GM21447 (cell line): ENCODE measurements around the gene KAZN.

ENCODE experiments used
- ATAC-seq: cut with Tn5 transposase; IDR thresholded peaks from one replicate; pipeline ENCODE4 v1.9.1; 2021; ENCODE audit not compliant: unreplicated experiment

KAZN gene

DNA sequence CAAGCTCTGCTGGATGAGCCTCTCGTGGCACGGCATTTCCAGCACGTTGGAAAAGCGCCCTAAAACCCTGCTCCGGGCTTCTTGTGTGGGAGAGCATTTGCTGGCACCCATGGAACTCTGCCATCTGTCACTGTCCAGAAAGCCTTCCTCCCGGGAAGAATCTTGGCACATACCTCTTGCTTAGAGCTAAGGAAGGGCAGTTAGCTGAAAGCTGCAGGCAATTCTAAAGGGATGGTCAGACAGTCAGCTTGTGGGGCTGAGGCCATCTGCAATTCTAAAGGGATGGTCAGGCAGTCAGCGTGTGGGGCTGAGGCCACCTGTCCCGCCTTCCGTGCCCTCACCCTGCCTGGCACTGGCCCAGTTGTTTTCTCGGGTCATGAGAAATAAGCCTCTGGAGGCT is 416.0 kb downstream of the KAZN start:
- no peak for ATAC-seq

DNA sequence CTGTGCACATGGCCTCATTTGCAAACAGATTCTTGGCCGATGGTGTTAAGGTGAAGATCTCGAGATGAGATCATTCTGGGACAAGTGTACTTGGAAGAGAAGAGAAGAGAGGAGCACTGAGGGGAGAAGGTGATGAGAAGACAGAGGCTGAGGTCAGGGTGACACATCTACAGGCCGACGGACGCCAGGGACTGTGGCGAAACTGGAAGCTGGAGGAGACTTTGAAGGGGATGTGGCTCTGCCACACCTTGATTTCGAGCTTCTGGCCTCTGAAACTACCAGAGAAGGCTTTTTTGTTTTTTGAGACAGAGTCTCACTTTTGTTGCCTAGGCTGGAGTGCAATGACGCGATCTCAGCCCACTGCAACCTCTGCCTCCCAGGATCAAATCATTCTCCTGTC is 417.5 kb downstream of the KAZN start:
- ATAC-seq, result no peak

DNA sequence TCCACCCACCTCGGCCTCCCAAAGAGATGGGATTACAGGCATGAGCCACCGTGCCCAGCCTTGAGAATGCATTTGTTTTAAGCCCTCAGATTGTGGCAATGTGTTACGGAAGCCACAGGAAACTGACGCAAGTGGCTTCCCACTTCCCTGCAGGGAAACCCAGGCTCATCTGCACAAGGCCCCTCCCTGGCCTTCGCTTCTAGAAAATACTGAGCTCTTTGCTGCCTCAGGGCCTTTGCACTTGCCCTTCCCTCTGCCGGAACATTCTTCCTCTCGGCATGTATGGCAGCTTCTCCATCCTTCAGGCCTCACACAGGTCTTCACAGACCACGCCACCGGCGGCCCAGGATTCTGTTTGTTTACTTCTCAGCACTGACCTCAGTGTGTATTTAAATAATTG is 418.0 kb downstream of the KAZN start:
- no peak for ATAC-seq

DNA sequence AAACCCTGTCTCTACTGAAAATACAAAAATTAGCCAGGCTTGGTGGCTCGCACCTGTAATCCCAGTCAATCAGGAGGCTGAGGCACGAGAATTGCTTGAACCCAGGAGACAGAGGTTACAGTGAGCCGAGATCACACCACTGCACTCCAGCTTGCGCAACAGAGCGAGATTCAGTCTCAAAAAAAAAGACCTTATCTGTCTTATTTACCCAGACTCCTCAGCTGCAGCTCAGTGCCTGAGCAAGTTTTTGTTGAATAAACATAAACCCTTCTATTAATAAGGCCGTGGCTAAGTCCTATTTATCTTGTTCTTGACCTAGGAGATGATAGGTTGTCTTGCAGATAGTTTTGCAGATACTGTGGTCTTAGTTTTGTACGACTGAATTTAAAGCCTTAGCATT is 418.6 kb downstream of the KAZN start:
- ATAC-seq, result no peak

DNA sequence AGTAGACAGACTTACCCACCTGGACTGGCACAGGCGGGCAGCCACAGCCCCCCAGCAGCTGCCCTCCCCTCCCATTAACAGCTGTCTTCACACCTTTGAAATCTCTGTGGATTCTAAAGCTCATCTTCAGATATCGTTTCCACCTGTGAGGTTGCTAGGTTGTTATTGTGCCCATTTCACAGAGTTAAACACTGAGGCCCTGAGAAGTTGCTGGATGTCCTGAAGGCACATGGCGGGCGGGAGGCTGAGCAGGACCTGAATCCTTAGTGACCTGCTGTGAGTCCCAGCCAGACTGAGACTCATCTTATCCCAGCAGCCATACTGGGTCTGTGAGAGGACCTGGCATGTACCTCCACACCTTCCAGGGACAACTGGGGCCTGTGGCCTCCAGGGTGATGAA is 420.3 kb downstream of the KAZN start:
- no peak for ATAC-seq

DNA sequence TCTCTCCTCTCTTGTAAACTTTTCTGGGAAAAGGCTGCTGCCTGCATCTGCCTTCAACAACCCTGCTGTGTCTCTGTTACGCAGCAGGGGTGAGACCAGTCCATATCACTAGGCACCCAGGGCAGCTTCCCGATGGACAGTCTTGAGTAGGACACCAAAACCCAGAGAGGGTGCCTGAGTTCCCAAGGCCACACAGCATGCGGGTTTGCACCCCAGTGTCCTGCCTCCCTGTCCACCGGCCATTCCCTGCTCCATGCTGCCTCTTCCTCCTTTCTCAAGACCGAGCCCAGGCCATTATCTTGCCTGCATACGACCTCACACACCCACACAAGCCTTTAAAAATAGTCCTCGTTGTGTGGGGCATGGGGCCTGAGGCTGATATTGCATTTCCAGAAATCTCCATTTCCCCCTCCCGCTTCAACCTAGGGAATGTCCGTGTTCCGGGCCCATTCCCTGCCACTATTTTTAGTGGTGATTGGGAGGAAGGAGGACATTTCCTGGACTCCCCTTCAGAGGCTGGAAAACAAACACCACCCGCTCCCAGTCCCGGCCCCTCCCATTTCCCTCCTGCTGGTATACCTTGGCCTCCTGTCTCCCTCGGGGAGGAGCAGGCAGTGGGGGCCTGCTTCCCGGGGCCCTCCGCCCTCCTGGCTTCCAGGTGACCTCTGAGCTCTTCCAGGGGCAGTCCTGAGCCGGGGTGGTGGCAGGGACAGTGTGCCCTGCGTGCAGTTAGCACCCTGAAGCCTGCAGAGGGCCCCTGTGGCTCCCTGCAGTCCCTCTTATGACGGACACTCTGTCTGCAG is 422.7 kb downstream of the KAZN start:
- no peak for ATAC-seq

DNA sequence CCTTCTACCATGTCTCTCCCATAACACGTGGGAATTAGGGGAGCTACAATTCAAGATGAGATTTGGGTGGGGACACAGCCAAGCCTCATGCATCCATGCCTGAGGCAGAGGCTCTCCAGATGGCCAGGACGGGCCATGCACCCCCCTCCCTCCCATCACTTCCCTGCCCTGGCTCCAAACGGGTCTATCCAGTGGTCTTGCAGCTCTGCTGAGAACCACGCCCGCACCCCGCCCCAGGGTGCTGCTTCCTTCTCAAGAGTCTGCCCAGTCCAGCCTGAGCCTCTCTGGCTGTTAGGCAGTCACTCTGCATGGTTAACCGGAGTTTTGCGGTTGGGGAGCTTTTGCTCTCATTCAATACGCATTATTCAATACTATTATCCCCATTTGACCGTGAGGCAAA is 423.6 kb downstream of the KAZN start:
- no peak for ATAC-seq

DNA sequence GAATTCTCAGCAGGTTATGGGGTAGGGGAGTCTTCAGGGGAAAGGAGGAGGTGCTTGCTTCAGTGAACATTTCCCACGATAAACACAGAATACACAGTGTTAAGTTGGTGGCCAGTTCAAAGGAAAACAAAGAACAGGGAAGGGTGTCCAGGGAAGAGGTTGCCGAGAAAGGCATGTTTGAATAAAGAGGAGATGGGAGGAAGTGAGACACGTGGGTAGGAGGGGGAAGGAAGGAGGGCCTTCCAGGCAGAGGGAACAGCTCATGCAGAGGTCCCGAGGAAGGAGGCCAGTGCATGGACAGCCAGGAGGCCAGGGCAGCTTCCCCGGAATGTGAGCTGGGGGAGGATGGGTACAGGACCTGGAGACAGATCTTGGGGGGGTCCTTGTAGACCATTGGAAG is 424.7 kb downstream of the KAZN start:
- no peak for ATAC-seq

DNA sequence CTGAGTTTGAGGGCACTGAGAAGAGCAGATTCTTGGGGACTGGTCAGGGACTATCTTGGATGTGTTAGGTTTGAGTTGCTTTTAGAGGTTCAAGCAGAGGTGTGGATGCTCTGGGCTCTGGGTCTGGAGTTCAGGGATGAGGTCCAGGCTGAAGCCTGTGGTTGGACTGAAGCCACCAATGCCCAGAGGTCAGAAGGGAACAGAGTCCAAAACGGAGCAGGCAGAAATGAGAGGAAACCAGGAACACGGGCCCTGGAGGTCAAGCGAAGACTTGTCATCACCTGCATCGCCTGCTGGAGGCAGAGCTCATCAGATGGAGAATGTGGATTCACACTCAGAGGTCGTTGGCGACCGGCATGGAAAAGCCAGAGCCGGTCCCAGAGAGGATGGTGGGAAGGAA is 425.5 kb downstream of the KAZN start:
- no peak for ATAC-seq

DNA sequence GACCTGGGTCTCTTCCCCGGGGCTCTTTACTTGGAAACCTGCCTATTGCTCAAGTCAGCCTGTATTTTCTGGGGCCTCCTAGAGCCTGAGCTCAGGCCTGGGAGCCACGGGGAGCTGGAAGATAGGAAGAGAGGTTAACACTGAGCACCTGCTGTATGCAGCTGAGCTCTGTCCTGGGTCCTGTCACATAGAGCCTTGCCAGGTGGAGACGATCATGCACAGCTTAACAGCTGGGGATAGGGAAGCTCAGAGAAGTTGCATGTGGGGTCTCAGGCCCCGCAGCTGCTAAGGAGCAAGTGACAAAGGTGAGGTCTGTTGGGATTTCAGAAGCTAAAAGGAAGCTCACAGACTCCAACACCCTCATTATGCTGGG is 427.6 kb downstream of the KAZN start:
- ATAC-seq, result no peak

DNA sequence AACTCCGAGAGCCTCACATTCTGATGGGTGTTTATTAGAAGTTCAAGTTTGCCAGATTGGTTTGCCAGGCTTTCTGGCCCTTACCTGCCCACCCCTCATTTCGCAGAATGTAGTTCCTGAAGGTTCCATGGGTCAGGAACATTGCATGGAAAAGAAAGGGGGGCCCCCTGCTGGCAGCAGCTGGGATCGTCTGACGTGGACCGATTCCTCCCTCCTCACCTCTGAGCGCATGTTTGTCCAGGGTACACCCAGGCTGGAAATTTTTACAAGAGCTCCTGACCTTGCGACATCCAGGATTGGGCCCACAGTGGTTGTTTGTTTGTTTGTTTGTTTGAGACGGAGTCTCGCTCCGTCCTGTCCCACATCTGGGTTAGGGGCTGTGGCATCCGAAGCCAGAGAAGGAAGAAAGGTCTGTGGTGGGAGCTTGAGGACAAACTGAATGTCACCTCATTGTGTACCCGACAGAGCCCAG is 429.1 kb downstream of the KAZN start:
- ATAC-seq, result no peak

DNA sequence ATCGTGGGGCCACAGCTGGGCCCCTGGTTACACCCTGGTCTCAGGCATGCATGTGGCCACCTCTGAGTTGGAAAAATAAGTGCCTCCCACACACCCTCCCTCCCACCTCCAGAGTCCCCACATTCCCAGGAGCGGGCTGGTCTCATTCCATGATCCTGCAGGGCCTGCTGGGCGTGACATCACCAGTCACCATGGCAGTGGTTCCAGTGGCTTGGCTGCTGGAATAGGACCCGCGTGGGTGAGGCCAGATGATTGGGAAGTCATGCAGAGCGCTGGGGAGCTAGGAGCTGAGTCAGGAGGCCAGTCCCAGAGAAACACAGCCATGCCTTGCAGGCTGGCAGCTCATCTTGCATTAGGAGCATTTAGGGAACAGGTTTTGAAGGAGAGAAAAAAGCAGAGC is 429.6 kb downstream of the KAZN start:
- ATAC-seq, result no peak

DNA sequence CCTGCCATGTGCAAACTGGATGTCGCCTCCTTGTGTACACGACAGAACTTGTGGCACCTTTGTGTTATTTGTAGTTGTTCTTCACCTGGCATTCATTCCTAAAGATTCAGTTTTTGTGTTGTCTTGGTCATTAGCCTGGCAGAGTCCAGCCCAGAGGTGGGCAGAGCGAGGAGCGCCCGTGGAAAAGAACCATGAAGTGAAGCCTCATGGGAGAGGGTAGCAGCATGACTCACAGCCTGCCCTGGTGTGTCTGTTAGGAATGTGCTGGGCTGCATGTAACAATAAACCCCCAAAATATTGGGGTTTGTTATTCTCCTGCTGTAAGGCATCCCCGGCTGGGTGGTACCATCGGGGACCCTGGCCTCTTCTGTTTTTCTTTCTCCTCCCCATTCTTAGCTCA is 430.1 kb downstream of the KAZN start:
- ATAC-seq, result no peak

DNA sequence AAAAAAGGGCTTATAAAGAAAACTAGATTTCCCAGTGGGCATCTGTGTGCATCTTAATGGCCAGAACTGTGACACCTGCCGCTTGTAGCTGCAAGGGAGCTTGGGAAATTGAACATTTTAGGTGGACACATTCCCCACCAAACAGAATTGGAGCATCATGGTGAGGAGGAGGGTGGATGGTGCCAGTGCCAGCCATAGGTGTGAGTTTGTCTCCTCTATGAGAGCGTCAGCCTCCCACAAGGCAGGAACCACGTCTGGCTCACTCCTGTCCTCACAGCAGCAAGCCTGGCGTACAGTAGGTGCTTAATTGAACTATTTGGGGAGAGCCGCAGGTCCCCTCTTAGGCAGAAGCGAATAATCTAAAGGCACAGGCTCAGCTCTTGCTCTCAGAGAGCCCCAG is 430.6 kb downstream of the KAZN start:
- ATAC-seq, result no peak

DNA sequence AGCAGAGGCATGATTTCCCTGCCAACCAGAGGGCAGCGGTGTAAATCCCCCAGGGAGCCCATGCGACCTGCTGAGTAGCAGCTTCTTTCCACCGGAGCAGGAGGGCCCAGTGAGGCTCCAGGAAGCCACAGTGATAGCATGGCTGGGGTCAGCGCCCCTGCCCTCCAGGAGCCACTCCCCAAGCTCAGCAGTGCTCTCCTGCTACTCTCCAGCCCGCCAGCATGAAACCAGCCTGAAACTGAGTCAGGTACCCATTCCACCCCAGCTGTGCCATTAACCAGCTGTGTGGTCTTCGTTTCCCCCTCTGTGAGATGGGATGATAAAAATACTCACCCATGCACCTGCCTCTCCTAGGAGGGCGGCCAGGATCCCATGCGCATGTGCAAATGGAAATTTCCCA is 431.3 kb downstream of the KAZN start:
- no peak for ATAC-seq

DNA sequence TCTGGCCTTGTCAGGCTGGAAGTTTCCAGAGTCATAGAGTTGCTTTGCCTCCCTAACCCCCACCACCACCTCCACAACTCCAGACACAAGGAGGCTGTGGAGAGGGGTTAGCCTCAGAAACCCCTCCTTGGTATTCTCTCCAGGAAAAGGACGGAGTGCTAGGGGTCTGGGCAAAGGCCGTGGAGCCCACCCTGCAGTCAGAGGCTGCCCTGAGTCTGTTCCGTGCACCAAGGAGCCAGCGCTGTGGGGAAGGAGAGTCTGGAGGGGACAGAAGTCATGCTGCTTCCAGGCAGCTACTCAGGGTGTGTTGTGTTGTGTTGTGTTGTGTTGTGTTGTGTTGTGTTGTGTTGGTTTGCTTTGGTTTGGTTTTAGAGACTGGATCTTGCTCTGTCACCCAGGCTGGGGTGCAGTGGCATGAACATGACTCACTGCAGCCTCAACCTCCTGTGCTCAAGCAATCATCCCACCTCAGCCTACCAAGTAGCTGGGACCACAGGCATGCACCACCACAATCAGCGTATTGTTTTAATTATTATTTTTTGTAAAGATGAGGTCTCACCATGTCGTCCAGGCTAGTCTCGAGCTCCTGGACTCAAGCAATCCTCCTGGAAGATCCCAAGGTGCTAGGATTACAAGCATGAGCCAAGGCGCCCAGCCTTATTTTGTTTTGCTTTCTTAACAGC is 432.9 kb downstream of the KAZN start:
- no peak for ATAC-seq

DNA sequence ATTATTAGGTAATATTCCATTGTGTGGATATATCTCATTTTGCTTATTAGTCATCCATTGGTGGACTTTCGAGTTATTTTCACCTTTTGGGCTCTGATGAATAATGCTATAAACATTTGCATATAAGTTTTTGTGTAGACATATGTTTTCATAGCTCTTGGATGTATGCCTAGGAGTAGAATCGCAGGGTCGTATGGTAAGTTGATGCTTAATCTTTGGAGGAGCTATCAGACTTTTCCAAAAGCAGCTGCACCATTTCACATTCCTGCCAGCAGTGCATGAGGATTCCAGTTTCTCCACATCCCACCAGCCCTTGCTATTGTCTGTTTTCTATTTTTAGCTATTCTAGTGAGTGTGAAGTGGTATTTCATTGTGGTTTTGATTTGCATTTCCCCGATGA is 434.8 kb downstream of the KAZN start:
- no peak for ATAC-seq

DNA sequence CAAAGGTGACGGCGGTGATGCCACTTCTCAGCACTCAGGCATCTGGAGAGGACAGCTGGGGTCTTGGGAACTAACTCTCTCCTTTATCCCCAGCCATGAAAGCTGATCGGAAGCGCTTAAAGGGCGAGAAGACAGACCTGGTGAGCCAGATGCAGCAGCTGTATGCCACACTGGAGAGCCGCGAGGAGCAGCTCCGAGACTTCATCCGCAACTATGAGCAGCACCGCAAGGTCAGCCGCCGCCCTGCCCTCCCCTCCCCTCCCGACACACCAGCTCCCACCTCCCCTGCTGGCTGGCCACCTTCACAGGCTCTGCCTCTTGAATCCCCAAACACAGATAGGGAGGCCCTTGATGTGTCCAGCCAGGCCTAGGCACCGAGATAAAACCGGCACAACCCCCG is 436.2 kb downstream of the KAZN start:
- no peak for ATAC-seq

DNA sequence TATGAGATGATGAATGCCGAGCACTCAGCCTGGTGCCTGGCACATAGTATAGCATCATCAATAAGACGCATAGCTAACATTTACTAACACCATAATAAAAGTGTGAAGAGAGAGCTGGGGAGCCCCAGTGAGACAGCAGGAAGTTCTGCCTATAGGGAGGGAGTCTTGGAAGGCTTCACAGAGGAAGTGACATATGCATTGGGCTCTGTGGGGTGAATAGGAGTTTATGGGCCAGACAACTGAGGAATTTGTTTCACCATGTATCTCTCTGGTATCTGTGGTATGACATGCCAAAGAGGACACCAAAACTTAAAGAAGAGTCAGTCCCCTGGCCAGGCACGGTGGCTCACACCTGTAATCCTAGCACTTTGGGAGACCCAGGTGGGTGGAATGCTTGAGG is 436.8 kb downstream of the KAZN start:
- no peak for ATAC-seq

DNA sequence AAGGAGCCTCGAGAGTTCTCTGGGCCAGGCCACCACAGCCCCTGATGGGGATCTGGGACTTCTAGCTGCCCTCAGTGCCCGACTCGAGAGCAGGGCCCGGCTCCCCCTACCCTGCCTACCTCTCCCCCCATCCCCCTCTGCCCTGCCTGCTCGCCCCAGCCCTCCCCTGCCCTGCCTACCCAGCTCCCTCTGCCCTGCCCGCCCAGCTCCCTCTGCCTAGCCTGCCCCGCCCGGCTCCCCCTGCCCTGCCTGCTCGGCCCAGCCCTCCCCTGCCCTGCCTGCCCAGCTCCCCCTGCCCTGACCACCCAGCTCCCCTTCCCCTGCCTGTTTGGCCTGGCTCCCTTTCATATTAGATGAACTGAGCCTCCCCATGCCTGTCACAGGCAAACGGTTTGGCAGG is 437.6 kb downstream of the KAZN start:
- ATAC-seq, result no peak

DNA sequence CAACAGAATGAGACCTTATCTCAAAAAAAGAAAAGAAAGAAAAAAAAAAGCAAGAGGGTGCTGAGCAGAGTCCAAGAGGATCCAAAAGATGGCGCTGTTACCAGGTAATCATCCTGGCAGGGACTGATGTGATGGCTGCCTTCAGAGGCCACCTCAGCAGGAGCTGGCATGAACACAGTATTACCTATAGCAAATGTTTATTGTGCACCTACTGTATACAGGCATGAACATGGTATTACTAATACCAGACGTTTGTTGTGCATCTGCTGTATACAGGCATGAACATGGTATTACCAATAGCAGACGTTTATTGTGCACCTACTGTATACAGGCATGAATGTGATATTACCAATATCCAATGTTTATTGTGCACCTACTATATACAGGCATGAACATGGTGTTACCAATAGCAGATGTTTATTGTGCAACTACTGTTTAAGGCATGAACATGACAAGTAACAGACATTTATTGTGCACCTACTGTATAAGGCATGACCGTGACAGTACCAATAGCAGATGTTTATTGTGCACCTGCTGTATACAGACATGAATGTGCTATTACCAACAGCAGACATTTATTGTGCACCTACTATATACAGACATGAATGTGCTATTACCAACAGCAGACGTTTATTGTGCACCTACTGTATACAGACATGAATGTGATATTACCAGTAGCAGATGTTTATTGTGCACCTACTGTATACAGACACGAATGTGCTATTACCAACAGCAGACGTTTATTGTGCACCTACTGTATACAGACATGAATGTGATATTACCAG is 439.9 kb downstream of the KAZN start:
- no peak for ATAC-seq
